A673 (cell line): ENCODE measurements around the gene ARL6.

Experiments used
- CTCF ChIP-seq: fragments of 300-800, 200-600 bp; sonication (generic); conservative IDR thresholded peaks from 2 replicates; pipeline ENCODE4 v1.5.1; 2017; ENCODE audit warnings: low read depth, mild to moderate bottlenecking, antibody characterized with exemption, low read length, moderate library complexity, mixed read lengths
- EZH2 ChIP-seq: fragments of 200-600 bp; sonication (generic); IDR thresholded peaks from 2 replicates; pipeline ENCODE4 v1.6.1; 2017; ENCODE audit warnings: borderline replicate concordance, low read depth, mild to moderate bottlenecking, mixed read lengths, antibody characterized with exemption, low read length; ENCODE audit not compliant: poor library complexity, severe bottlenecking

- TF ChIP-seq CTCF (no peak), EZH2 (no peak)
Observed at GRCh38 chr3:97742036-97742435, 22.5 kb upstream of the ARL6 start.
